HL-60 (cell line): Measurements from ENCODE around the gene DNAH17.

Experiments used
- GABPA ChIP-seq: IDR thresholded peaks from 2 replicates; pipeline ENCODE4 v1.6.1; 2012; ENCODE audit warnings: low read depth
- POLR2AphosphoS5 ChIP-seq: IDR thresholded peaks from 2 replicates; pipeline ENCODE4 v1.6.1; 2012; ENCODE audit warnings: low read depth
- TF ChIP-seq, protein P1 (sequence below): IDR thresholded peaks from one replicate; pipeline ENCODE4 v1.5.1; 2011; ENCODE audit warnings: low read length, control low read depth, inconsistent platforms; ENCODE audit not compliant: insufficient read depth
- TF ChIP-seq, protein P2 (sequence below): IDR thresholded peaks from 2 replicates; pipeline ENCODE4 v1.6.1; 2012; ENCODE audit warnings: low read depth; ENCODE audit not compliant: insufficient replicate concordance

DNA sequence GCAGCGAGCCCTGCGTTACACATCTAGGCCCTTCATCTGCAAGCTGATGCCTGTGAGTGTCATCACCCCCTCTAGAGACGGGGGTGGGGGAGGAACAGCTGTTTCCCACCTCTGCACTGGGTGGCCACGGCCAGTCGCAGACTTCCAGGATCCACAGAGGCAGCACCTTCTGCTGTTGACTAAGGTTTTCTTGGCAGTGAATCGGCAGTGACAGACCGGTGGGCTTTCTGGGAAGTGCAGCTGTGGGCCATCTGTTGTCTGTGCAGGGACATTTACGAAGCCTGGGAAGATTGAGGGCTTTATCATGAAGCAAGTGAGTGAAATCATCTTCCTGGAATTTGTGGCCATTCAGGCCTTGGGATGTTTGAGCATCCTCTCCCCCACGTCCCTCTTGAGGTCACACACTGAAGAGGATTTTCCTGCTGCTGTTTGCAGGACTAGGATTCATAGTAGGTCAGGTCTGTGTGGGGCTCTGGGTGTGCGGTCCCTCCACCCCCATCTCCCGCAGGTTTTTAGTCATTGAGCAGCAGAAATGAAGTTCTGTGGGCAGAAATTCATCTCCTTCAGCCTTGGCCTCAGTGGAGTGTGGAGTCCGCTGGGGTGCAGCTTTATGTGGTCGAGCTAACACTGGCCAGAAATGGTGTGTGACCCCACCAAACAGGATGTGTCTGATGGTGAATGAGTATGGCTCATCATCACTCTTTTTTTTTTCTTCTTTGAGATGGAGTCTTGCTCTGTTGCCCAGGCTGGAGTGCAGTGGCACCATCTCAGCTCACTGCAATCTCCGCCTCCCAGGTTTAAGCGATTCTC lies 186.8 kb downstream of the DNAH17 start:
- TF ChIP-seq, protein P1, sequence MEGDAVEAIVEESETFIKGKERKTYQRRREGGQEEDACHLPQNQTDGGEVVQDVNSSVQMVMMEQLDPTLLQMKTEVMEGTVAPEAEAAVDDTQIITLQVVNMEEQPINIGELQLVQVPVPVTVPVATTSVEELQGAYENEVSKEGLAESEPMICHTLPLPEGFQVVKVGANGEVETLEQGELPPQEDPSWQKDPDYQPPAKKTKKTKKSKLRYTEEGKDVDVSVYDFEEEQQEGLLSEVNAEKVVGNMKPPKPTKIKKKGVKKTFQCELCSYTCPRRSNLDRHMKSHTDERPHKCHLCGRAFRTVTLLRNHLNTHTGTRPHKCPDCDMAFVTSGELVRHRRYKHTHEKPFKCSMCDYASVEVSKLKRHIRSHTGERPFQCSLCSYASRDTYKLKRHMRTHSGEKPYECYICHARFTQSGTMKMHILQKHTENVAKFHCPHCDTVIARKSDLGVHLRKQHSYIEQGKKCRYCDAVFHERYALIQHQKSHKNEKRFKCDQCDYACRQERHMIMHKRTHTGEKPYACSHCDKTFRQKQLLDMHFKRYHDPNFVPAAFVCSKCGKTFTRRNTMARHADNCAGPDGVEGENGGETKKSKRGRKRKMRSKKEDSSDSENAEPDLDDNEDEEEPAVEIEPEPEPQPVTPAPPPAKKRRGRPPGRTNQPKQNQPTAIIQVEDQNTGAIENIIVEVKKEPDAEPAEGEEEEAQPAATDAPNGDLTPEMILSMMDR = no peak
- TF ChIP-seq POLR2AphosphoS5 = no peak
- TF ChIP-seq, protein P2, sequence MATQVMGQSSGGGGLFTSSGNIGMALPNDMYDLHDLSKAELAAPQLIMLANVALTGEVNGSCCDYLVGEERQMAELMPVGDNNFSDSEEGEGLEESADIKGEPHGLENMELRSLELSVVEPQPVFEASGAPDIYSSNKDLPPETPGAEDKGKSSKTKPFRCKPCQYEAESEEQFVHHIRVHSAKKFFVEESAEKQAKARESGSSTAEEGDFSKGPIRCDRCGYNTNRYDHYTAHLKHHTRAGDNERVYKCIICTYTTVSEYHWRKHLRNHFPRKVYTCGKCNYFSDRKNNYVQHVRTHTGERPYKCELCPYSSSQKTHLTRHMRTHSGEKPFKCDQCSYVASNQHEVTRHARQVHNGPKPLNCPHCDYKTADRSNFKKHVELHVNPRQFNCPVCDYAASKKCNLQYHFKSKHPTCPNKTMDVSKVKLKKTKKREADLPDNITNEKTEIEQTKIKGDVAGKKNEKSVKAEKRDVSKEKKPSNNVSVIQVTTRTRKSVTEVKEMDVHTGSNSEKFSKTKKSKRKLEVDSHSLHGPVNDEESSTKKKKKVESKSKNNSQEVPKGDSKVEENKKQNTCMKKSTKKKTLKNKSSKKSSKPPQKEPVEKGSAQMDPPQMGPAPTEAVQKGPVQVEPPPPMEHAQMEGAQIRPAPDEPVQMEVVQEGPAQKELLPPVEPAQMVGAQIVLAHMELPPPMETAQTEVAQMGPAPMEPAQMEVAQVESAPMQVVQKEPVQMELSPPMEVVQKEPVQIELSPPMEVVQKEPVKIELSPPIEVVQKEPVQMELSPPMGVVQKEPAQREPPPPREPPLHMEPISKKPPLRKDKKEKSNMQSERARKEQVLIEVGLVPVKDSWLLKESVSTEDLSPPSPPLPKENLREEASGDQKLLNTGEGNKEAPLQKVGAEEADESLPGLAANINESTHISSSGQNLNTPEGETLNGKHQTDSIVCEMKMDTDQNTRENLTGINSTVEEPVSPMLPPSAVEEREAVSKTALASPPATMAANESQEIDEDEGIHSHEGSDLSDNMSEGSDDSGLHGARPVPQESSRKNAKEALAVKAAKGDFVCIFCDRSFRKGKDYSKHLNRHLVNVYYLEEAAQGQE = no peak
- no peak for TF ChIP-seq GABPA
